WI38 (cell line): ENCODE data around the gene TMEM88.

Experiments used
- H3K4me3 ChIP-seq: 2 replicates; pipeline ENCODE4 v1.5.1; 2011; ENCODE audit warnings: low read depth, mild to moderate bottlenecking, control low read depth, low read length
- CTCF ChIP-seq: IDR thresholded peaks from 2 replicates; pipeline ENCODE4 v1.5.1; 2012; ENCODE audit warnings: low read depth, mild to moderate bottlenecking, control low read depth, low read length

Gene TMEM88

GRCh38 chr17:7833795-7834541 lies 20.9 kb upstream of the TMEM88 start, which contains the start of gene KDM6B:
Gene KDM6B (plus strand): TSS chr17:7834217. CDS start chr17:7845555, 11,338 bp downstream.
- TF ChIP-seq CTCF = no peak
- H3K4me3 ChIP-seq = peak within 1 kb of the TSS; percentile 79

- TF ChIP-seq CTCF = no peak
- H3K4me3 ChIP-seq = peak overlapping the region; percentile 79
Observed at GRCh38 chr17:7834542-7834956, 20.3 kb upstream of the TMEM88 start.

- H3K4me3 ChIP-seq = peak overlapping the region; percentile 79
- TF ChIP-seq CTCF = peak; percentile 80
Observed at GRCh38 chr17:7834957-7835813, 19.7 kb upstream of the TMEM88 start.

GRCh38 chr17:7835814-7836595 lies 18.9 kb upstream of the TMEM88 start:
- no peak for TF ChIP-seq CTCF
- peak overlapping the region; percentile 79 for H3K4me3 ChIP-seq

GRCh38 chr17:7836596-7837407 lies 18.1 kb upstream of the TMEM88 start:
- no peak for TF ChIP-seq CTCF
- H3K4me3 ChIP-seq = peak overlapping the region; percentile 79

GRCh38 chr17:7837408-7838088 lies 17.3 kb upstream of the TMEM88 start:
- peak overlapping the region; percentile 79 for H3K4me3 ChIP-seq
- TF ChIP-seq CTCF = no peak
